Glomerular endothelial cell (primary cell): ENCODE measurements around the gene LMO1. TPM values are rescaled to one million over a fixed set of nuclear protein-coding genes. Genes with fewer than 3 reads are reported as not detected.

ENCODE experiments used
- DNase-seq: peaks from one replicate; pipeline ENCODE4 v3.0.0-alpha.2; 2011; ENCODE audit warnings: low read depth, low spot score; ENCODE audit errors: extremely low read depth
- total RNA-seq: library from RNA; depleted of rRNA; stranded (reverse); fragments of >200 nt; gene quantifications from 2 replicates; pipeline ENCODE4 v1.2.3, GENCODE V29; 2015

The LMO1 gene
- total RNA-seq, 1 donor from 2014 or later = 0.76 TPM

GRCh38 chr11:8177136-8177535, 86.5 kb downstream of the LMO1 start:
- DNase-seq = no peak

Other genes with a start within 250 kb of the LMO1 start
- gene TUB, start 182.7 kb downstream of the LMO1 start, total RNA-seq = 1.7 and 1.8 TPM in 2 replicates
- gene RIC3, start 94.9 kb downstream of the LMO1 start, total RNA-seq = not detected in 2 replicates